ENCODE data around the gene ANK3. TPM values are rescaled to one million over a fixed set of nuclear protein-coding genes. Genes with fewer than 3 reads are reported as not detected.

Gene ANK3
- total and polyA plus RNA-seq, 2 donors (not counting 3 experiments of a cell fraction or from before 2014, with no cell fraction given), result 0.88 to 8.5 TPM

GRCh38 chr10:60147025-60147424 lies 242.7 kb downstream of the ANK3 start:
- Histone ChIP-seq H4K20me1 (replicated peaks; ENCODE audit: control insufficient read depth, extremely low read depth, insufficient read depth, low read length) (no peaks in the 10 kb centered on the region), H3K27ac (ENCODE audit: insufficient read depth, low read depth, low read length) (no peak overlapping the region), H3K9me1 (replicated peaks; ENCODE audit: control insufficient read depth, extremely low read depth, insufficient read depth, low read length) (no peaks in the 10 kb centered on the region), H3K79me2 (ENCODE audit: control insufficient read depth, insufficient read depth, low read length) (no peaks in the 10 kb centered on the region), H3K27me3 (ENCODE audit: control insufficient read depth in 2 of 2, insufficient read depth in 2 of 2, low read length in 2 of 2) (no peaks in the 10 kb centered on the region), H3K4me3 (replicated peaks in 1 of 3; ENCODE audit: insufficient read depth in 1 of 3, low read depth in 1 of 3, low read length in 3 of 3) (no peak overlapping the region), H3K4me1 (ENCODE audit: control insufficient read depth, extremely low read depth, insufficient read depth, low read length) (peaks cover 5% of the 10 kb centered on the region), H2AFZ (ENCODE audit: low read depth, low read length) (no peak overlapping the region), H3K4me2 (ENCODE audit: insufficient read depth, low read length) (no peak overlapping the region), H3K9ac (replicated peaks; ENCODE audit: extremely low read depth, insufficient read depth, low read length) (no peak overlapping the region), H3K36me3 (ENCODE audit: control insufficient read depth in 2 of 2, extremely low read depth in 1 of 2, insufficient read depth in 2 of 2, low read length in 2 of 2) (no peaks in the 10 kb centered on the region), H3K9me3 (replicated peaks; ENCODE audit: control insufficient read depth, insufficient read depth, low read length) (no peaks in the 10 kb centered on the region)
- ChIA-PET POLR2A (no interaction called here), CTCF (interaction anchor here (0.8 kb wide), 1 partner anchor 62 kb away, joined by 3 read pairs; no protein-coding TSS in a partner anchor)
- no peak for DNase-seq (ENCODE audit: low read depth, low spot score)
- BruUV-seq (replicated peaks), result no TSS peak
- dilution Hi-C loops (cut with MboI; ENCODE audit: extremely low pct_ligation_motif_present, low sequenced_read_pairs) (no loop called here), intact Hi-C loops (cut with micrococcal nuclease) (no loop called here)
- TF ChIP-seq, protein P1, sequence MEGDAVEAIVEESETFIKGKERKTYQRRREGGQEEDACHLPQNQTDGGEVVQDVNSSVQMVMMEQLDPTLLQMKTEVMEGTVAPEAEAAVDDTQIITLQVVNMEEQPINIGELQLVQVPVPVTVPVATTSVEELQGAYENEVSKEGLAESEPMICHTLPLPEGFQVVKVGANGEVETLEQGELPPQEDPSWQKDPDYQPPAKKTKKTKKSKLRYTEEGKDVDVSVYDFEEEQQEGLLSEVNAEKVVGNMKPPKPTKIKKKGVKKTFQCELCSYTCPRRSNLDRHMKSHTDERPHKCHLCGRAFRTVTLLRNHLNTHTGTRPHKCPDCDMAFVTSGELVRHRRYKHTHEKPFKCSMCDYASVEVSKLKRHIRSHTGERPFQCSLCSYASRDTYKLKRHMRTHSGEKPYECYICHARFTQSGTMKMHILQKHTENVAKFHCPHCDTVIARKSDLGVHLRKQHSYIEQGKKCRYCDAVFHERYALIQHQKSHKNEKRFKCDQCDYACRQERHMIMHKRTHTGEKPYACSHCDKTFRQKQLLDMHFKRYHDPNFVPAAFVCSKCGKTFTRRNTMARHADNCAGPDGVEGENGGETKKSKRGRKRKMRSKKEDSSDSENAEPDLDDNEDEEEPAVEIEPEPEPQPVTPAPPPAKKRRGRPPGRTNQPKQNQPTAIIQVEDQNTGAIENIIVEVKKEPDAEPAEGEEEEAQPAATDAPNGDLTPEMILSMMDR (IDR thresholded peaks at IDR 0.05; ENCODE audit: extremely low read depth in 1 of 2, insufficient read depth in 1 of 2, low read depth in 1 of 2, low read length in 2 of 2), result no peak
- TF ChIP-seq EZH2 (IDR thresholded peaks at IDR 0.05; ENCODE audit: borderline replicate concordance, low read depth, low read length, severe bottlenecking) (no peak), POLR2AphosphoS5 (IDR thresholded peaks at IDR 0.05; ENCODE audit: insufficient read depth, low read depth, low read length) (no peak), POLR2A (IDR thresholded peaks at IDR 0.05; ENCODE audit: low read depth, low read length) (no peak), FOS (IDR thresholded peaks at IDR 0.05; ENCODE audit: borderline replicate concordance, insufficient read depth, low read length) (no peak), GATA2 (IDR thresholded peaks at IDR 0.05; ENCODE audit: insufficient read depth, insufficient read length, low read depth, low read length) (no peak), JUN (IDR thresholded peaks at IDR 0.05; ENCODE audit: borderline replicate concordance, insufficient read depth, insufficient read length, low read depth) (no peak), MYC (IDR thresholded peaks at IDR 0.05; ENCODE audit: low read depth, low read length) (no peak)
- TF ChIP-seq, protein P2, sequence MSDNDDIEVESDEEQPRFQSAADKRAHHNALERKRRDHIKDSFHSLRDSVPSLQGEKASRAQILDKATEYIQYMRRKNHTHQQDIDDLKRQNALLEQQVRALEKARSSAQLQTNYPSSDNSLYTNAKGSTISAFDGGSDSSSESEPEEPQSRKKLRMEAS (IDR thresholded peaks at IDR 0.05; ENCODE audit: insufficient read depth, insufficient read length), result no peak
- no peak for FAIRE-seq
